Upper lobe of left lung (tissue), 6 donors: Measurements from ENCODE around the gene NT5DC2. TPM values are rescaled to one million over a fixed set of nuclear protein-coding genes. Genes with fewer than 3 reads are reported as not detected.

Experiments
- ATAC-seq, 2 donors: fragments of 200-7000 bp; cut with Tn5 transposase; one replicate each; pipeline ENCODE4 v1.9.1; 2022; ENCODE audit warnings: mild to moderate bottlenecking in 2 of 2, moderate library complexity in 2 of 2; ENCODE audit not compliant: low FRiP score in 2 of 2
- DNase-seq, 2 donors: peaks; one replicate each; pipeline ENCODE4 v3.0.0-alpha.2; 2019 to 2020
- H3K27ac ChIP-seq, 4 donors: fragments of 200-600 bp; sonication (generic); one replicate each; pipeline ENCODE4 v1.5.1; 2016 to 2019
- H3K27me3 ChIP-seq, 4 donors: fragments of 200-600 bp; sonication (generic); one replicate each; pipeline ENCODE4 v1.5.1; 2017 to 2019
- H3K36me3 ChIP-seq, 4 donors: fragments of 200-600 bp; sonication (generic); one replicate each; pipeline ENCODE4 v1.5.1; 2016 to 2019
- H3K4me1 ChIP-seq, 4 donors: fragments of 200-600 bp; sonication (generic); one replicate each; pipeline ENCODE4 v1.5.1; 2018 to 2019
- H3K4me3 ChIP-seq, 4 donors: fragments of 200-600 bp; sonication (generic); one replicate each; pipeline ENCODE4 v1.5.1; 2017 to 2019; ENCODE audit warnings: mild to moderate bottlenecking in 2 of 4, moderate library complexity in 1 of 4
- H3K9me3 ChIP-seq, 4 donors: fragments of 200-600 bp; sonication (generic); one replicate each; pipeline ENCODE4 v1.5.1; 2018 to 2019
- EP300 ChIP-seq, 4 donors: sonication (generic); formaldehyde crosslinking; IDR thresholded peaks; one replicate each; pipeline ENCODE4 v1.5.1; 2017; ENCODE audit warnings: antibody characterized with exemption in 4 of 4, control low read depth in 2 of 4
- POLR2A ChIP-seq, 4 donors: fragments of 450-650 bp; IDR thresholded peaks; one replicate each; pipeline ENCODE4 v1.5.1; 2016 to 2017; ENCODE audit warnings: antibody characterized with exemption in 4 of 4, mild to moderate bottlenecking in 2 of 4
- POLR2AphosphoS5 ChIP-seq, 2 donors: sonication (generic); formaldehyde crosslinking; IDR thresholded peaks; one replicate each; pipeline ENCODE4 v1.5.1; 2017; ENCODE audit warnings: antibody characterized with exemption in 2 of 2
- WGBS, 2 donors: methylation state at CpG; one replicate each; pipeline ENCODE4 v1.1.5; 2017 to 2018; 5-methylcytosine and 5-hydroxymethylcytosine counted together
- total RNA-seq, 6 donors: library from RNA; depleted of rRNA in 4 of 6; stranded (reverse); fragments of >200 nt in 4 of 6; gene quantifications; one replicate each; pipeline versions ENCODE4 v1.1.0 to v1.2.1, GENCODE V29; 2016 to 2021
- TF ChIP-seq, protein P1 (sequence below), 6 experiments: fragments of 450-650 bp in 4 of 6; fragments of 200-600 bp in 2 of 6; sonication (generic) in 2 of 6; IDR thresholded peaks; one replicate each; pipeline ENCODE4 v1.5.1; 2016 to 2019; ENCODE audit warnings: antibody characterized with exemption in 6 of 6
- donor health status: DM: no; HTN: no; CAD: no; lungs with moderate emphysema.
- donor health status: DM: no; HTN: yes; CAD: no; lungs with severe emphysema.

The NT5DC2 gene
- total RNA-seq, 6 donors from 2014 or later: 27.3 to 113 (median 46.2) TPM

GRCh38 chr3:52525680-52526561, 7.7 kb downstream of the NT5DC2 start:
- Histone ChIP-seq H3K9me3 (no peaks in the 10 kb centered on the region), H3K27ac (peak overlapping the region; percentile 76 to 83 (median 80)), H3K27me3 (no peaks in the 10 kb centered on the region), H3K4me1 (peaks cover 45 to 59% (median 50%) of the 10 kb centered on the region in 4 donors), H3K36me3 (peaks cover 0 to 59% (median 17%) of the 10 kb centered on the region in 4 donors), H3K4me3 (no peak overlapping the region)
- no peak for TF ChIP-seq POLR2AphosphoS5 (IDR thresholded peaks at IDR 0.05)
- TF ChIP-seq POLR2A (IDR thresholded peaks at IDR 0.05): peak in 1 of 4 donors; percentile 50
- TF ChIP-seq EP300 (IDR thresholded peaks at IDR 0.05): no peak
- WGBS, 2 donors: 70 to 79% methylated on average over 6 to 9 of the region's 9 CpGs
- ATAC-seq (peak; percentile 15 to 78), DNase-seq (peak; percentile 48 to 70)

DNA sequence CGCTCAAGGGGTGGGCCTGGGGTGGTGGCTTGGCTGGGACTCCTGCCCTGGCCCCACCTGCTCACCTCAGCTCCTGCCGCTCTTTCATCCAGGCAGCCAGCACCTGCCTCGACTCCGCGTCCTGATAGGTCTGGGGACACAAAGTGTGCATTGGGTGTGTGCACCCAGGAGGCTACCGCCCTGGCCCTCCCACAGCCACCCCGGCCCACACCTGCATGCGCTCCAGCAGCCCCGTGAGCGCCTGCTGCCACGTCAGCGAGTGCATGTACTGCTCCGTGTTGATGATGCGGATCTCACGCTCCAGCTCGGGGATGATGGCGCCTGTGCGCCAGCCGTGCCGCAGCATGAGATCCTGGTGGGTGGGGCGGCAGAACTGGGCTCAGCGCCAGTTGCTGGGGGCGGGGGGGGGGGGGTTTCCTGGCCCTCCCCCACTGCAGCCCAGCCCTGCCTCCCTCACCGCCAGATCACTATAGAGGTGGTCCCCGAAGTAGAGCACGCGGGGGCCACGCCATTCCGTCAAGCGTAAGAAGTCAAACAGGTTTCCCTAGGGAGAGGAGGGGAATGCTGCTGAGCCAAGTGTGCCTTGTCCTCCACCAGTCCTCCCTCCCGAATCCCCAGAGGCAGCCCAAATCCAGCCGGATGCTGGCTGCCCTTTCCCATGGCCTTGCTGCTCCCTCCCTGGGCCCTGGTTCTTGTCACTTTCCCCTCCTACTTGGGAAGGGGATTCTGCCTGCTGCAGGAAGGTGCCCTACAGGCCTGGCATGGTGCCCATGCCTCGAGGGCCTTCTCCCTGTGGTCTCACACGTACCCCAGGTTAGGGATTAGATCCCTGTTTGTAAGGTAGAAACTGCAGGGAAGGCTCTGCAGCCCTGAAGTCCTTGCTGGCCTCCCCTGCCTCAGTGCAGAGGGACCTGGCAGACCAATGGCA, 8.6 kb downstream of the NT5DC2 start:
- TF ChIP-seq POLR2A (IDR thresholded peaks at IDR 0.05): no peak
- TF ChIP-seq POLR2AphosphoS5 (IDR thresholded peaks at IDR 0.05): peak in 1 of 2 donors; percentile 21
- TF ChIP-seq, protein P1, sequence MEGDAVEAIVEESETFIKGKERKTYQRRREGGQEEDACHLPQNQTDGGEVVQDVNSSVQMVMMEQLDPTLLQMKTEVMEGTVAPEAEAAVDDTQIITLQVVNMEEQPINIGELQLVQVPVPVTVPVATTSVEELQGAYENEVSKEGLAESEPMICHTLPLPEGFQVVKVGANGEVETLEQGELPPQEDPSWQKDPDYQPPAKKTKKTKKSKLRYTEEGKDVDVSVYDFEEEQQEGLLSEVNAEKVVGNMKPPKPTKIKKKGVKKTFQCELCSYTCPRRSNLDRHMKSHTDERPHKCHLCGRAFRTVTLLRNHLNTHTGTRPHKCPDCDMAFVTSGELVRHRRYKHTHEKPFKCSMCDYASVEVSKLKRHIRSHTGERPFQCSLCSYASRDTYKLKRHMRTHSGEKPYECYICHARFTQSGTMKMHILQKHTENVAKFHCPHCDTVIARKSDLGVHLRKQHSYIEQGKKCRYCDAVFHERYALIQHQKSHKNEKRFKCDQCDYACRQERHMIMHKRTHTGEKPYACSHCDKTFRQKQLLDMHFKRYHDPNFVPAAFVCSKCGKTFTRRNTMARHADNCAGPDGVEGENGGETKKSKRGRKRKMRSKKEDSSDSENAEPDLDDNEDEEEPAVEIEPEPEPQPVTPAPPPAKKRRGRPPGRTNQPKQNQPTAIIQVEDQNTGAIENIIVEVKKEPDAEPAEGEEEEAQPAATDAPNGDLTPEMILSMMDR (IDR thresholded peaks at IDR 0.05): no peak
- TF ChIP-seq EP300 (IDR thresholded peaks at IDR 0.05): peak in 1 of 4 donors; percentile 4
- no peaks in the 10 kb centered on the region for H3K27me3 ChIP-seq
- DNase-seq (peak in 1 of 2 donors; percentile 83), ATAC-seq (peak in 1 of 2 donors; percentile 67)
- H3K9me3 ChIP-seq: no peaks in the 10 kb centered on the region
- peaks cover 0 to 68% (median 22%) of the 10 kb centered on the region in 4 donors for H3K36me3 ChIP-seq
- H3K4me1 ChIP-seq: peaks cover 43 to 50% (median 46%) of the 10 kb centered on the region in 4 donors
- H3K4me3 ChIP-seq: no peak overlapping the region
- peak overlapping the region; percentile 76 to 83 (median 80) for H3K27ac ChIP-seq
- 53% methylated on average over 7 to 33 of the region's 34 CpGs for WGBS, 2 donors

- H3K4me1 ChIP-seq: peaks cover 36 to 43% (median 39%) of the 10 kb centered on the region in 4 donors
- H3K9me3 ChIP-seq: no peaks in the 10 kb centered on the region
- no peaks in the 10 kb centered on the region for H3K27me3 ChIP-seq
- peak overlapping the region; percentile 76 to 83 (median 80) for H3K27ac ChIP-seq
- ATAC-seq (no peak), DNase-seq (peak in 1 of 2 donors; percentile 76)
- no peak overlapping the region for H3K4me3 ChIP-seq
- TF ChIP-seq, protein P1 (IDR thresholded peaks at IDR 0.05): no peak
- WGBS, 2 donors: 94 to 95% methylated on average over 18 of the region's 18 CpGs
- H3K36me3 ChIP-seq: peaks cover 0 to 75% (median 25%) of the 10 kb centered on the region in 4 donors
Observed at GRCh38 chr3:52524258-52524751, 9.4 kb downstream of the NT5DC2 start.

GRCh38 chr3:52523386-52524257, 10.0 kb downstream of the NT5DC2 start:
- ATAC-seq (no peak), DNase-seq (peak in 1 of 2 donors; percentile 70)
- WGBS, 2 donors: 94 to 95% methylated on average over 10 to 26 of the region's 26 CpGs
- Histone ChIP-seq H3K4me1 (peaks cover 33 to 44% (median 38%) of the 10 kb centered on the region in 4 donors), H3K9me3 (no peaks in the 10 kb centered on the region), H3K36me3 (peaks cover 0 to 74% (median 25%) of the 10 kb centered on the region in 4 donors), H3K4me3 (no peak overlapping the region), H3K27ac (peak overlapping the region in 1 of 4 donors; percentile 79), H3K27me3 (no peaks in the 10 kb centered on the region)
- TF ChIP-seq, protein P1 (IDR thresholded peaks at IDR 0.05): no peak
- TF ChIP-seq EP300 (IDR thresholded peaks at IDR 0.05) (no peak), POLR2A (IDR thresholded peaks at IDR 0.05) (no peak), POLR2AphosphoS5 (IDR thresholded peaks at IDR 0.05) (no peak)
